Activated CD8-positive, alpha-beta memory T cell treated with anti-CD3 and anti-CD28 coated beads for 24 hours (primary cell): Measurements from ENCODE around the gene GVQW3.

Source experiments
- DNase-seq: peaks from one replicate; pipeline ENCODE4 v3.0.0-alpha.2; 2020

GVQW3 gene

DNA sequence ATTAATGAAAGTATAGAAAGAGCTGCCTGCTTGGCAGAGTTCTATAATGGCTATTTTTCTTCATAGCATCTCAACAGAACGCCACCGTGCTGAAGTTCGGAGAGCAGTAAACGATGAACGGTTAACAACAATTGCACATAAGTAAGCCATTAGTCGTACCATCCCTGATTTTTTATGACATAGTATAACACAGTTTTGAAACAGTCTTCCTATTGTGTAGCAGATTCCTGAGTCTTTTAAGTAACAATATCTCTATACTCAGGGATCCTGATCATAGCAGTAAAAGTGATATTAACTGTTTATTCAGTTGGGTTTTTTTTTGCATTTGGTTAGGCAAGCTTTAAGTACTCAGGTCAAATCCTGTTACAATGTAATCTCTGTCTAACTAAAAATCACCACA is 72.1 kb downstream of the GVQW3 start:
- DNase-seq, result no peak

- DNase-seq, result no peak
These were observed 74.2 kb downstream of the GVQW3 start for GRCh38 chr11:76455331-76455730.

GRCh38 chr11:76455931-76456330 is 74.8 kb downstream of the GVQW3 start:
- no peak for DNase-seq

- no peak for DNase-seq
These were observed 75.4 kb downstream of the GVQW3 start for GRCh38 chr11:76456571-76456970.
